ENCODE measurements around the gene NF2.

- TF ChIP-seq CTCF (IDR thresholded peaks at IDR 0.05) (no peak), POLR2A (IDR thresholded peaks at IDR 0.05) (no peak)
Observed at GRCh38 chr22:29636751-29637150, 33.3 kb downstream of the NF2 start.

Data from right lobe of liver (tissue), 4 donors.